Mesothelial cell of epicardium (in vitro differentiated cells): Measurements from ENCODE around the gene DPH2. TPM values are rescaled to one million over a fixed set of nuclear protein-coding genes. Genes with fewer than 3 reads are reported as not detected.
A peak's percentile ranks its signal among the peaks of the same experiment; 100 is the strongest.

Experiments used
- DNase-seq, 2 experiments: peaks; one replicate each; pipeline ENCODE4 v3.0.0; 2021; ENCODE audit warnings: low spot score in 2 of 2; ENCODE audit not compliant: unreplicated experiment in 2 of 2
- H3K27ac Mint-ChIP-seq: 2 replicates; pipeline ENCODE4 v1.8.0; 2021; ENCODE audit warnings: mixed read lengths
- H3K27me3 Mint-ChIP-seq: 2 replicates; pipeline ENCODE4 v1.8.0; 2021; ENCODE audit warnings: low read depth, mixed read lengths
- H3K36me3 Mint-ChIP-seq: 2 replicates; pipeline ENCODE4 v1.8.0; 2021; ENCODE audit warnings: mixed read lengths
- H3K4me1 Mint-ChIP-seq: 2 replicates; pipeline ENCODE4 v1.8.0; 2021; ENCODE audit warnings: mixed read lengths
- H3K4me3 Mint-ChIP-seq: 2 replicates; pipeline ENCODE4 v1.8.0; 2021; ENCODE audit warnings: mild to moderate bottlenecking, moderate library complexity, mixed read lengths
- H3K9me3 Mint-ChIP-seq: 2 replicates; pipeline ENCODE4 v1.8.0; 2021; ENCODE audit warnings: mixed read lengths
- CTCF ChIP-seq: fragments of 200-600 bp; sonication (generic); IDR thresholded peaks from one replicate; pipeline ENCODE4 v1.5.0; 2021; ENCODE audit warnings: antibody characterized with exemption; ENCODE audit not compliant: unreplicated experiment
- total RNA-seq: library from RNA; stranded (reverse); gene quantifications from 3 replicates; pipeline ENCODE4 v1.2.1, GENCODE V29; 2021

The DPH2 gene
- total RNA-seq, 1 donor from 2014 or later = 24.1 TPM

- Mint-ChIP-seq H3K27ac (no peak overlapping the region), H3K4me1 (peaks cover 12% of the 10 kb centered on the region), H3K36me3 (peaks cover 4% of the 10 kb centered on the region), H3K9me3 (no peaks in the 10 kb centered on the region), H3K4me3 (peak overlapping the region; percentile 85), H3K27me3 (no peaks in the 10 kb centered on the region)
- DNase-seq = no peak
- no peak for TF ChIP-seq CTCF
Observed at GRCh38 chr1:43990271-43991199, 20.7 kb downstream of the DPH2 start.

- DNase-seq = no peak
- no peaks in the 10 kb centered on the region for H3K27me3 Mint-ChIP-seq
Observed at GRCh38 chr1:43991200-43991475, 21.3 kb downstream of the DPH2 start.

GRCh38 chr1:43991476-43992231 lies 21.8 kb downstream of the DPH2 start, which contains the start of gene CCDC24:
Gene CCDC24 (plus strand): TSS chr1:43991599. CDS start chr1:43991879, 280 bp downstream.
- DNase-seq = peak; percentile 60 to 76
- H3K27ac Mint-ChIP-seq = peak within 1 kb of the TSS; percentile 90
- peaks cover 12% of the 10 kb centered on the region for H3K4me1 Mint-ChIP-seq
- peak within 1 kb of the TSS; percentile 85 for H3K4me3 Mint-ChIP-seq
- no peaks in the 10 kb centered on the region for H3K36me3 Mint-ChIP-seq
- TF ChIP-seq CTCF = no peak
- H3K9me3 Mint-ChIP-seq = no peaks in the 10 kb centered on the region
- no peaks in the 10 kb centered on the region for H3K27me3 Mint-ChIP-seq

More at GRCh38 chr1:43991200-43991475, 21.3 kb downstream of the DPH2 start:
- Mint-ChIP-seq H3K9me3 (no peaks in the 10 kb centered on the region), H3K4me1 (peaks cover 12% of the 10 kb centered on the region), H3K4me3 (peak overlapping the region; percentile 85), H3K36me3 (peaks cover 2% of the 10 kb centered on the region), H3K27ac (peak overlapping the region; percentile 90)
- no peak for TF ChIP-seq CTCF

GRCh38 chr1:43992232-43992995 lies 22.6 kb downstream of the DPH2 start:
- Mint-ChIP-seq H3K4me3 (peak overlapping the region; percentile 85), H3K4me1 (peaks cover 12% of the 10 kb centered on the region), H3K27ac (peak overlapping the region; percentile 81), H3K36me3 (no peaks in the 10 kb centered on the region), H3K9me3 (no peaks in the 10 kb centered on the region), H3K27me3 (no peaks in the 10 kb centered on the region)
- TF ChIP-seq CTCF = no peak
- DNase-seq = no peak

GRCh38 chr1:43993206-43993914 lies 23.6 kb downstream of the DPH2 start:
- DNase-seq = no peak
- H3K27ac Mint-ChIP-seq = no peak overlapping the region
- no peaks in the 10 kb centered on the region for H3K9me3 Mint-ChIP-seq
- no peak for TF ChIP-seq CTCF
- no peaks in the 10 kb centered on the region for H3K27me3 Mint-ChIP-seq
- H3K4me3 Mint-ChIP-seq = peak overlapping the region; percentile 85
- no peaks in the 10 kb centered on the region for H3K36me3 Mint-ChIP-seq
- peaks cover 12% of the 10 kb centered on the region for H3K4me1 Mint-ChIP-seq
